Sigmoid colon (tissue), 4 donors: ENCODE results near the gene NFIB.

Experiments used
- CTCF ChIP-seq, 4 experiments: fragments of 450-650 bp in 3 of 4; fragments of 200-600 bp in 1 of 4; IDR thresholded peaks; one replicate each; pipeline ENCODE4 v1.5.1; 2016 to 2019; ENCODE audit warnings: antibody characterized with exemption in 4 of 4, mild to moderate bottlenecking in 3 of 4, moderate library complexity in 2 of 4
- POLR2A ChIP-seq, 2 donors: fragments of 450-650 bp; IDR thresholded peaks; one replicate each; pipeline ENCODE4 v1.6.1; 2016; ENCODE audit warnings: antibody characterized with exemption in 2 of 2, mild to moderate bottlenecking in 2 of 2, moderate library complexity in 2 of 2
- POLR2AphosphoS5 ChIP-seq, 4 donors: sonication (generic); formaldehyde crosslinking; IDR thresholded peaks; one replicate each; pipeline ENCODE4 v1.6.1; 2017; ENCODE audit warnings: antibody characterized with exemption in 4 of 4

- TF ChIP-seq CTCF (IDR thresholded peaks at IDR 0.05) (no peak), POLR2A (IDR thresholded peaks at IDR 0.05) (no peak), POLR2AphosphoS5 (IDR thresholded peaks at IDR 0.05) (no peak)
Measured at GRCh38 chr9:14094491-14094890, 219.4 kb downstream of the NFIB start.
